ENCODE measurements around the gene KCNQ1.

DNA sequence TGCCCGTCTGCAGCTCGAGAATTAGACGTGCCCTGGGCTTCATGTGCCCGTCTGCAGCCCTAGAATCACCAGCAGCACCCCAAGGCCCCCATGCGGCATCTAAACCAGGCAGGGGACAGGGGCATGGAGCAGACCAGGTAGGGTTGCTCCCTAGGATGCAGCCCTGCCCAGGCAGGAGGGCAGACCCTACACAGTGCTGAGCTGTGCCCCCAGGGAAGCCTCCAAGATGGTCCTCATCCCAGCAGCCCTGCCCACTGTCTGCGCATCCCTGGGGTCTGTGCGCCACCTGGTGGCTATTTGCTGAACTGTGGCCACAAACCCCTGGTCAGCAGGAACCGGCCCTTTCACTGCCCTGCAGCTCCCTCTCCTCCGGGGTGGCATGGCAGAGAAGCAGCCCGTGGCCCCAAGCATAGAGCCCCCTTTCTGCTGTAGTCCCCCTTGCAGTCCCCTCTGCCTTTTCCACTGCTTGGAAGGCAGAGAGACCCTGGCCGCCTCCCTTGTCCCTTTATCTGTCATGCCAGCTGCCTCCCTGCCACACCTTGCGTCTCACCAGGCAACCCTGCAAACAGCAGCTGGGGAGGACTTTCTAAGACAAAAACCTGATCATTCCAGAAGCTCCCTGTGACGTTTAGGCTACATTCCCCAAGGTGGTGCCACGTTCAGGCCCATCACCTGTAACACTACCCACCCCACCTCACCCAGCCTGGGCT, 86.6 kb downstream of the KCNQ1 start:
- TF ChIP-seq, protein P1, sequence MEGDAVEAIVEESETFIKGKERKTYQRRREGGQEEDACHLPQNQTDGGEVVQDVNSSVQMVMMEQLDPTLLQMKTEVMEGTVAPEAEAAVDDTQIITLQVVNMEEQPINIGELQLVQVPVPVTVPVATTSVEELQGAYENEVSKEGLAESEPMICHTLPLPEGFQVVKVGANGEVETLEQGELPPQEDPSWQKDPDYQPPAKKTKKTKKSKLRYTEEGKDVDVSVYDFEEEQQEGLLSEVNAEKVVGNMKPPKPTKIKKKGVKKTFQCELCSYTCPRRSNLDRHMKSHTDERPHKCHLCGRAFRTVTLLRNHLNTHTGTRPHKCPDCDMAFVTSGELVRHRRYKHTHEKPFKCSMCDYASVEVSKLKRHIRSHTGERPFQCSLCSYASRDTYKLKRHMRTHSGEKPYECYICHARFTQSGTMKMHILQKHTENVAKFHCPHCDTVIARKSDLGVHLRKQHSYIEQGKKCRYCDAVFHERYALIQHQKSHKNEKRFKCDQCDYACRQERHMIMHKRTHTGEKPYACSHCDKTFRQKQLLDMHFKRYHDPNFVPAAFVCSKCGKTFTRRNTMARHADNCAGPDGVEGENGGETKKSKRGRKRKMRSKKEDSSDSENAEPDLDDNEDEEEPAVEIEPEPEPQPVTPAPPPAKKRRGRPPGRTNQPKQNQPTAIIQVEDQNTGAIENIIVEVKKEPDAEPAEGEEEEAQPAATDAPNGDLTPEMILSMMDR (IDR thresholded peaks at IDR 0.05) = peak; percentile 71 to 98 (median 95)
- no peak for TF ChIP-seq POLR2AphosphoS5 (IDR thresholded peaks at IDR 0.05)
- TF ChIP-seq POLR2A (IDR thresholded peaks at IDR 0.05) = no peak

Data from sigmoid colon (tissue), 4 donors.